ENCODE measurements around the gene EGFLAM. TPM values are rescaled to one million over a fixed set of nuclear protein-coding genes. Genes with fewer than 3 reads are reported as not detected.

The EGFLAM gene
- total and polyA plus RNA-seq, 10 of the 15 experiments (the other 5 are each of a cell fraction or from before 2014, with no cell fraction given): 0.37 TPM; not detected in 9

- Histone ChIP-seq H4K20me1 (ENCODE audit: control insufficient read depth, insufficient read depth) (no peaks in the 10 kb centered on the region), H2AFZ (ENCODE audit: control insufficient read depth, low read depth, low read length) (no peak overlapping the region), H3K36me3 (ENCODE audit: control insufficient read depth in 2 of 2, insufficient read depth in 2 of 2, low read length in 1 of 2) (no peaks in the 10 kb centered on the region), H3K79me2 (ENCODE audit: control insufficient read depth, insufficient read depth, low read length) (no peaks in the 10 kb centered on the region), H3K9ac (ENCODE audit: control insufficient read depth, insufficient read depth, low read length) (no peak overlapping the region), H3K9me3 (replicated peaks; ENCODE audit: control insufficient read depth, insufficient read depth, low read length) (no peaks in the 10 kb centered on the region), H3K4me3 (no peak overlapping the region), H3K4me1 (ENCODE audit: control insufficient read depth, insufficient read depth, low read length) (no peaks in the 10 kb centered on the region), H3K27ac (ENCODE audit: control insufficient read depth, insufficient read depth) (no peak overlapping the region), H3K27me3 (replicated peaks in 1 of 2; ENCODE audit: control insufficient read depth in 2 of 2, insufficient read depth in 2 of 2, low read length in 1 of 2) (peaks cover 0 to 4% of the 10 kb centered on the region in 2 experiments; a peak in 1 of 4 replicates), H3K4me2 (ENCODE audit: control insufficient read depth, insufficient read depth) (no peak overlapping the region)
- in situ Hi-C loops (cut with MboI) (no loop called here), intact Hi-C loops (cut with micrococcal nuclease; ENCODE audit: unreplicated experiment) (no loop called here)
- FAIRE-seq (no peak), DNase-seq (ENCODE audit: low read depth, low spot score) (no peak), ATAC-seq (no peak)
- CTCF ChIA-PET: interaction anchor here (0.7 kb wide), 1 partner anchor 426 kb away, joined by 3 read pairs; no protein-coding TSS in a partner anchor
- SMC1A ChIA-PET (ENCODE audit: uncharacterized antibody, unreplicated experiment): interaction anchor here (0.6 kb wide), 1 partner anchor 108 kb away, joined by 3 read pairs; no protein-coding TSS in a partner anchor
- TF ChIP-seq MYB (IDR thresholded peaks at IDR 0.05; ENCODE audit: borderline replicate concordance, low read depth, low read length) (no peak), STAT3 (IDR thresholded peaks at IDR 0.05; ENCODE audit: low read depth, low read length) (no peak), IRF4 (IDR thresholded peaks at IDR 0.05; ENCODE audit: low read depth, low read length) (no peak)
- 0% methylated on average over 7 of the region's 7 CpGs for WGBS (ENCODE audit: insufficient coverage, insufficient replicate concordance, low lambda C conversion rate, missing lambda C conversion rate)
- RAD21 ChIA-PET (ENCODE audit: unreplicated experiment): interaction anchor here (1.7 kb wide), 1 partner anchor 431 kb away, joined by 4 read pairs; no protein-coding TSS in a partner anchor
- no TSS peak for BruUV-seq (replicated peaks)
- POLR2A ChIA-PET: no interaction called here
Observed at GRCh38 chr5:38379350-38379937, 121.1 kb downstream of the EGFLAM start.

- H3K36me3 ChIP-seq (ENCODE audit: control insufficient read depth in 2 of 2, insufficient read depth in 2 of 2, low read length in 1 of 2): no peaks in the 10 kb centered on the region
- no peak overlapping the region for H3K27ac ChIP-seq (ENCODE audit: control insufficient read depth, insufficient read depth)
- no peak overlapping the region for H3K9ac ChIP-seq (ENCODE audit: control insufficient read depth, insufficient read depth, low read length)
- CTCF ChIA-PET: interaction anchor here (0.7 kb wide), 1 partner anchor 425 kb away, joined by 3 read pairs; no protein-coding TSS in a partner anchor
- H4K20me1 ChIP-seq (ENCODE audit: control insufficient read depth, insufficient read depth): no peaks in the 10 kb centered on the region
- H3K79me2 ChIP-seq (ENCODE audit: control insufficient read depth, insufficient read depth, low read length): no peaks in the 10 kb centered on the region
- no TSS peak for BruUV-seq (replicated peaks)
- DNase-seq (ENCODE audit: low read depth, low spot score) (no peak), FAIRE-seq (no peak), ATAC-seq (no peak)
- POLR2A ChIA-PET: no interaction called here
- WGBS (ENCODE audit: insufficient coverage, insufficient replicate concordance, low lambda C conversion rate, missing lambda C conversion rate): 26% methylated on average over 4 of the region's 4 CpGs
- SMC1A ChIA-PET (ENCODE audit: uncharacterized antibody, unreplicated experiment): no interaction called here
- RAD21 ChIA-PET (ENCODE audit: unreplicated experiment): no interaction called here
- TF ChIP-seq ZBTB40 (IDR thresholded peaks at IDR 0.05; ENCODE audit: borderline replicate concordance) (no peak), CHD4 (IDR thresholded peaks at IDR 0.05) (no peak), BCL3 (IDR thresholded peaks at IDR 0.05; ENCODE audit: borderline replicate concordance, insufficient read depth, low read depth, low read length, poor library complexity, severe bottlenecking) (no peak), RFX5 (IDR thresholded peaks at IDR 0.05; ENCODE audit: low read depth, low read length) (no peak), SMC3 (IDR thresholded peaks at IDR 0.05; ENCODE audit: borderline replicate concordance, low read length) (no peak), EED (IDR thresholded peaks at IDR 0.05; ENCODE audit: low read depth) (no peak)
- H3K4me3 ChIP-seq: no peak overlapping the region
- in situ Hi-C loops (cut with MboI): no loop called here
- peaks cover 0 to 4% of the 10 kb centered on the region in 2 experiments; a peak in 1 of 4 replicates for H3K27me3 ChIP-seq (replicated peaks in 1 of 2; ENCODE audit: control insufficient read depth in 2 of 2, insufficient read depth in 2 of 2, low read length in 1 of 2)
- no peaks in the 10 kb centered on the region for H3K4me1 ChIP-seq (ENCODE audit: control insufficient read depth, insufficient read depth, low read length)
- intact Hi-C loops (cut with micrococcal nuclease; ENCODE audit: unreplicated experiment): no loop called here
- H3K9me3 ChIP-seq (replicated peaks; ENCODE audit: control insufficient read depth, insufficient read depth, low read length): no peaks in the 10 kb centered on the region
- H2AFZ ChIP-seq (ENCODE audit: control insufficient read depth, low read depth, low read length): no peak overlapping the region
- H3K4me2 ChIP-seq (ENCODE audit: control insufficient read depth, insufficient read depth): no peak overlapping the region
Observed at GRCh38 chr5:38380537-38380936, 122.2 kb downstream of the EGFLAM start.

Data from GM12878 (cell line).